GM12878 (cell line): ENCODE measurements around the gene KCTD19. TPM values are rescaled to one million over a fixed set of nuclear protein-coding genes. Genes with fewer than 3 reads are reported as not detected.

Experiments
- ATAC-seq: fragments of 200-7000 bp; cut with Tn5 transposase; 3 replicates; pipeline ENCODE4 v1.9.1; 2020; ENCODE audit warnings: mild to moderate bottlenecking, moderate library complexity
- BruUV-seq: library from RNA; stranded (reverse); fragments of 400-500 nt; replicated peaks from 2 replicates; lab custom pipeline; 2021; lab: Mats Ljungman, UMichigan
- CTCF ChIA-PET: fragments of 300-600 bp; sonication (Branson Sonifier 250); formaldehyde crosslinking; extraction: SDS; loops from one replicate; lab custom pipeline; 2021; ENCODE audit warnings: inconsistent platforms; lab: Yijun Ruan, JAX
- POLR2A ChIA-PET: fragments of 350-600 bp; formaldehyde crosslinking; extraction: SDS; loops from one replicate; lab custom pipeline; 2021; ENCODE audit warnings: inconsistent platforms; lab: Charles Lee
- RAD21 ChIA-PET: fragments of 300-600 bp; sonication (Branson Sonifier 250); formaldehyde crosslinking; loops from one replicate; lab custom pipeline; 2023; ENCODE audit warnings: antibody characterized with exemption; ENCODE audit not compliant: unreplicated experiment; lab: Charles Lee
- SMC1A ChIA-PET: fragments of 300-600 bp; sonication (Branson Sonifier 250); formaldehyde crosslinking; loops from one replicate; lab custom pipeline; 2023; ENCODE audit not compliant: unreplicated experiment, uncharacterized antibody; lab: Charles Lee
- DNase-seq: peaks from one replicate; pipeline ENCODE4 v3.0.0-alpha.2; 2011; ENCODE audit warnings: low read depth, low spot score
- FAIRE-seq: peaks from 3 replicates; lab custom pipeline; 2011; peaks lifted over from hg19 to GRCh38; lab: Jason Lieb, UNC
- H2AFZ ChIP-seq: 2 replicates; pipeline ENCODE4 v1.6.0; 2011; ENCODE audit warnings: low read depth, low read length, control low read depth; ENCODE audit not compliant: control insufficient read depth
- H3K27ac ChIP-seq: 2 replicates; pipeline ENCODE4 v1.5.1; 2011; ENCODE audit warnings: control low read depth; ENCODE audit not compliant: control insufficient read depth, insufficient read depth
- H3K27me3 ChIP-seq, 2 experiments: replicated peaks in 1 of 2; 2 replicates each; pipeline versions ENCODE4 v1.6.0 to v1.6.1; 2011; ENCODE audit warnings: low read length in 1 of 2; ENCODE audit not compliant: control insufficient read depth in 2 of 2, insufficient read depth in 2 of 2
- H3K36me3 ChIP-seq, 2 experiments: 2 replicates each; pipeline ENCODE4 v1.5.1; 2011; ENCODE audit warnings: low read length in 1 of 2; ENCODE audit not compliant: control insufficient read depth in 2 of 2, insufficient read depth in 2 of 2
- H3K4me1 ChIP-seq: 2 replicates; pipeline ENCODE4 v1.6.1; 2011; ENCODE audit warnings: mild to moderate bottlenecking, low read length, moderate library complexity, mixed read lengths; ENCODE audit not compliant: control insufficient read depth, insufficient read depth
- H3K4me2 ChIP-seq: 2 replicates; pipeline ENCODE4 v1.6.0; 2011; ENCODE audit warnings: control low read depth; ENCODE audit not compliant: control insufficient read depth, insufficient read depth
- H3K4me3 ChIP-seq: fragments of 200-600 bp; sonication (generic); 2 replicates; pipeline ENCODE4 v1.5.1; 2016
- H3K79me2 ChIP-seq: 2 replicates; pipeline ENCODE4 v1.6.0; 2011; ENCODE audit warnings: low read length; ENCODE audit not compliant: control insufficient read depth, insufficient read depth
- H3K9ac ChIP-seq: 2 replicates; pipeline ENCODE4 v1.8.0; 2011; ENCODE audit warnings: low read length, control low read depth, mixed read lengths; ENCODE audit not compliant: control insufficient read depth, insufficient read depth
- H3K9me3 ChIP-seq: replicated peaks from 3 replicates; pipeline ENCODE4 v1.5.1; 2011; ENCODE audit warnings: mild to moderate bottlenecking, low read length; ENCODE audit not compliant: control insufficient read depth, insufficient read depth
- H4K20me1 ChIP-seq: 2 replicates; pipeline ENCODE4 v1.6.0; 2011; ENCODE audit not compliant: control insufficient read depth, insufficient read depth
- ATF7 ChIP-seq: fragments of 450-650 bp; IDR thresholded peaks from 2 replicates; pipeline ENCODE4 v1.6.1; 2016; ENCODE audit warnings: low read depth, mild to moderate bottlenecking
- BMI1 ChIP-seq: fragments of 450-650 bp; IDR thresholded peaks from 2 replicates; pipeline ENCODE4 v1.6.1; 2016; ENCODE audit warnings: mild to moderate bottlenecking, moderate library complexity, borderline replicate concordance
- EZH2 ChIP-seq: IDR thresholded peaks from 2 replicates; pipeline ENCODE4 v1.6.1; 2012; ENCODE audit warnings: low read depth, mild to moderate bottlenecking, control low read depth, inconsistent platforms, low read length, borderline replicate concordance; ENCODE audit not compliant: control insufficient read depth
- FOS ChIP-seq: IDR thresholded peaks from 3 replicates; pipeline ENCODE4 v1.6.1; 2011; ENCODE audit warnings: borderline replicate concordance; ENCODE audit not compliant: insufficient read length; ENCODE audit errors: extremely low read depth
- GABPA ChIP-seq: IDR thresholded peaks from 2 replicates; pipeline ENCODE4 v1.6.1; 2014; ENCODE audit warnings: antibody characterized with exemption, low read depth, mild to moderate bottlenecking, inconsistent platforms
- HCFC1 ChIP-seq: fragments of 150-350 bp; IDR thresholded peaks from 2 replicates; pipeline ENCODE4 v1.6.1; 2014; ENCODE audit warnings: low read length
- KDM1A ChIP-seq: fragments of 200-600 bp; sonication (generic); IDR thresholded peaks from 2 replicates; pipeline ENCODE4 v1.6.1; 2016; ENCODE audit warnings: borderline replicate concordance
- NR2F1 ChIP-seq: fragments of 450-650 bp; conservative IDR thresholded peaks from 2 replicates; pipeline ENCODE4 v1.6.1; 2017; ENCODE audit warnings: mild to moderate bottlenecking
- RB1 ChIP-seq: fragments of 450-650 bp; formaldehyde crosslinking; IDR thresholded peaks from 2 replicates; pipeline ENCODE4 v1.6.1; 2017; ENCODE audit warnings: mild to moderate bottlenecking, borderline replicate concordance
- RCOR1 ChIP-seq: conservative IDR thresholded peaks from 2 replicates; pipeline ENCODE4 v1.6.1; 2012; ENCODE audit warnings: low read depth, low read length, improper control_type of control experiment
- SP1 ChIP-seq: IDR thresholded peaks from one replicate; pipeline ENCODE4 v1.6.1; 2011; ENCODE audit warnings: low read depth, low read length
- ZNF217 ChIP-seq: fragments of 450-650 bp; IDR thresholded peaks from 2 replicates; pipeline ENCODE4 v1.6.1; 2017; ENCODE audit warnings: antibody characterized with exemption, mild to moderate bottlenecking
- WGBS: methylation state at CpG from one replicate; pipeline ENCODE4 v1.1.6; 2016; ENCODE audit warnings: low lambda C conversion rate; ENCODE audit not compliant: insufficient replicate concordance, insufficient coverage; ENCODE audit errors: missing lambda C conversion rate; 5-methylcytosine and 5-hydroxymethylcytosine counted together
- in situ Hi-C: fragments of 300-500 bp; cut with MboI; formaldehyde crosslinking; loops from 9 replicates; pipeline ENCODE4 v1.14.3; 2018; ENCODE audit warnings: mixed read lengths
- intact Hi-C: fragments of 100-400 bp; cut with micrococcal nuclease; formaldehyde crosslinking; loops from one replicate; pipeline ENCODE4 v1.14.2; 2022; ENCODE audit not compliant: unreplicated experiment
- polyA plus RNA-seq, 11 experiments: library from polyadenylated mRNA; depleted of rRNA in 4 of 11; unstranded in 6 of 11; stranded (reverse) in 5 of 11; fragments of >200 nt; fragmentation: Nextera tagmentation in 4 of 11; fragmentation: Illumina TruSeq in 1 of 11; extraction: Ambion mirVana in 4 of 11; extraction: Trizol in 1 of 11; gene quantifications; 1 replicate in 1 of 11; 2 replicates in 10 of 11; pipeline versions ENCODE4 v1.2.1 to v1.2.3, GENCODE V29; 2011 to 2016; ENCODE audit warnings: inconsistent platforms in 2 of 11, missing spikeins in 2 of 11, low read depth in 1 of 11
- total RNA-seq, 4 experiments: library from RNA; depleted of rRNA in 3 of 4; stranded (reverse); fragments of >200 nt in 3 of 4; fragmentation: Illumina TruSeq in 1 of 4; extraction: Trizol in 1 of 4; gene quantifications; 2 replicates each; pipeline versions ENCODE4 v1.2.1 to v1.2.3, GENCODE V29; 2013 to 2021
- TF ChIP-seq, protein P1 (sequence below): IDR thresholded peaks from 2 replicates; pipeline ENCODE4 v1.6.1; 2011; ENCODE audit warnings: low read depth, low read length, improper control_type of control experiment, borderline replicate concordance
- TF ChIP-seq, protein P2 (sequence below), 3 experiments: IDR thresholded peaks in 2 of 3; conservative IDR thresholded peaks in 1 of 3; 2 replicates each; pipeline ENCODE4 v1.5.1; 2011; ENCODE audit warnings: low read depth in 3 of 3, low read length in 3 of 3, mild to moderate bottlenecking in 3 of 3, control low read depth in 2 of 3, moderate library complexity in 2 of 3, inconsistent platforms in 1 of 3, mixed read lengths in 1 of 3; ENCODE audit not compliant: control insufficient read depth in 2 of 3, insufficient read depth in 1 of 3; ENCODE audit errors: extremely low read depth in 1 of 3
- TF ChIP-seq, protein P3 (sequence below): fragments of 450-650 bp; conservative IDR thresholded peaks from 2 replicates; pipeline ENCODE4 v1.6.1; 2017; ENCODE audit warnings: mild to moderate bottlenecking, moderate library complexity
- TF ChIP-seq, protein P4 (sequence below): fragments of 450-650 bp; IDR thresholded peaks from 2 replicates; pipeline ENCODE4 v1.6.1; 2017; ENCODE audit warnings: borderline replicate concordance

Gene KCTD19
- total and polyA plus RNA-seq, 10 of the 15 experiments (the other 5 are each of a cell fraction or from before 2014, with no cell fraction given): 1.6 to 8.9 (median 3.9) TPM

- FAIRE-seq: peak; percentile 89
- DNase-seq: peak; percentile 80
- Histone ChIP-seq H3K36me3 (no peaks in the 10 kb centered on the region), H3K9ac (peak within 1 kb of the TSS; percentile 82), H4K20me1 (no peaks in the 10 kb centered on the region), H3K27ac (peak within 1 kb of the TSS; percentile 98), H2AFZ (peak within 1 kb of the TSS; percentile 83), H3K9me3 (no peaks in the 10 kb centered on the region), H3K4me2 (peak within 1 kb of the TSS; percentile 99), H3K27me3 (no peaks in the 10 kb centered on the region; a peak in 1 of 4 replicates), H3K4me1 (peaks cover 33% of the 10 kb centered on the region), H3K4me3 (peak within 1 kb of the TSS; percentile 97), H3K79me2 (peaks cover 29% of the 10 kb centered on the region)
- WGBS: 0% methylated on average over 51 of the region's 60 CpGs
- in situ Hi-C loops: no loop called here
- ATAC-seq: peak; percentile 66
- ChIA-PET RAD21 (interaction anchor here (0.6 to 2.4 kb wide), 13 partner anchors 13 to 230 kb away, joined by 3 to 23 read pairs (median 6); partner anchors contain the start of genes E2F4, FBXL8, NOL3 and TMEM208), CTCF (interaction anchor here (0.7 to 4.9 kb wide), 11 partner anchors 13 to 115 kb away, joined by 3 to 29 read pairs (median 4); partner anchors contain the start of genes ELMO3 and TMEM208), POLR2A (interaction anchor here (0.6 to 8.0 kb wide), 9 partner anchors 21 to 219 kb away, joined by 3 to 100 read pairs (median 4); partner anchors contain the start of genes FBXL8, KCTD19, LRRC36 and NOL3), SMC1A (interaction anchor here (0.8 to 4.1 kb wide), 8 partner anchors 10 to 267 kb away, joined by 3 to 21 read pairs (median 4); partner anchors contain the start of gene TMEM208)
- intact Hi-C loops: loop anchor here (1.0 to 2.0 kb wide), 3 partner anchors 20 to 63 kb away; partner anchors contain the start of genes E2F4 and TMEM208
- no TSS peak for BruUV-seq
- TF ChIP-seq ZNF217: no peak
- no peak for TF ChIP-seq GABPA
- TF ChIP-seq, protein P1, sequence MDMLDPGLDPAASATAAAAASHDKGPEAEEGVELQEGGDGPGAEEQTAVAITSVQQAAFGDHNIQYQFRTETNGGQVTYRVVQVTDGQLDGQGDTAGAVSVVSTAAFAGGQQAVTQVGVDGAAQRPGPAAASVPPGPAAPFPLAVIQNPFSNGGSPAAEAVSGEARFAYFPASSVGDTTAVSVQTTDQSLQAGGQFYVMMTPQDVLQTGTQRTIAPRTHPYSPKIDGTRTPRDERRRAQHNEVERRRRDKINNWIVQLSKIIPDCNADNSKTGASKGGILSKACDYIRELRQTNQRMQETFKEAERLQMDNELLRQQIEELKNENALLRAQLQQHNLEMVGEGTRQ: no peak
- TF ChIP-seq, protein P2, sequence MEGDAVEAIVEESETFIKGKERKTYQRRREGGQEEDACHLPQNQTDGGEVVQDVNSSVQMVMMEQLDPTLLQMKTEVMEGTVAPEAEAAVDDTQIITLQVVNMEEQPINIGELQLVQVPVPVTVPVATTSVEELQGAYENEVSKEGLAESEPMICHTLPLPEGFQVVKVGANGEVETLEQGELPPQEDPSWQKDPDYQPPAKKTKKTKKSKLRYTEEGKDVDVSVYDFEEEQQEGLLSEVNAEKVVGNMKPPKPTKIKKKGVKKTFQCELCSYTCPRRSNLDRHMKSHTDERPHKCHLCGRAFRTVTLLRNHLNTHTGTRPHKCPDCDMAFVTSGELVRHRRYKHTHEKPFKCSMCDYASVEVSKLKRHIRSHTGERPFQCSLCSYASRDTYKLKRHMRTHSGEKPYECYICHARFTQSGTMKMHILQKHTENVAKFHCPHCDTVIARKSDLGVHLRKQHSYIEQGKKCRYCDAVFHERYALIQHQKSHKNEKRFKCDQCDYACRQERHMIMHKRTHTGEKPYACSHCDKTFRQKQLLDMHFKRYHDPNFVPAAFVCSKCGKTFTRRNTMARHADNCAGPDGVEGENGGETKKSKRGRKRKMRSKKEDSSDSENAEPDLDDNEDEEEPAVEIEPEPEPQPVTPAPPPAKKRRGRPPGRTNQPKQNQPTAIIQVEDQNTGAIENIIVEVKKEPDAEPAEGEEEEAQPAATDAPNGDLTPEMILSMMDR (IDR thresholded peaks at IDR 0.05 in 2 of 3, conservative IDR thresholded peaks at IDR 0.05 in 1 of 3; ENCODE audit: control insufficient read depth in 2 of 3, extremely low read depth in 1 of 3, insufficient read depth in 1 of 3, low read depth in 3 of 3, low read length in 3 of 3): no peak
- no peak for TF ChIP-seq KDM1A
- TF ChIP-seq, protein P3, sequence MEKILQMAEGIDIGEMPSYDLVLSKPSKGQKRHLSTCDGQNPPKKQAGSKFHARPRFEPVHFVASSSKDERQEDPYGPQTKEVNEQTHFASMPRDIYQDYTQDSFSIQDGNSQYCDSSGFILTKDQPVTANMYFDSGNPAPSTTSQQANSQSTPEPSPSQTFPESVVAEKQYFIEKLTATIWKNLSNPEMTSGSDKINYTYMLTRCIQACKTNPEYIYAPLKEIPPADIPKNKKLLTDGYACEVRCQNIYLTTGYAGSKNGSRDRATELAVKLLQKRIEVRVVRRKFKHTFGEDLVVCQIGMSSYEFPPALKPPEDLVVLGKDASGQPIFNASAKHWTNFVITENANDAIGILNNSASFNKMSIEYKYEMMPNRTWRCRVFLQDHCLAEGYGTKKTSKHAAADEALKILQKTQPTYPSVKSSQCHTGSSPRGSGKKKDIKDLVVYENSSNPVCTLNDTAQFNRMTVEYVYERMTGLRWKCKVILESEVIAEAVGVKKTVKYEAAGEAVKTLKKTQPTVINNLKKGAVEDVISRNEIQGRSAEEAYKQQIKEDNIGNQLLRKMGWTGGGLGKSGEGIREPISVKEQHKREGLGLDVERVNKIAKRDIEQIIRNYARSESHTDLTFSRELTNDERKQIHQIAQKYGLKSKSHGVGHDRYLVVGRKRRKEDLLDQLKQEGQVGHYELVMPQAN: peak; percentile 82
- TF ChIP-seq RCOR1: no peak
- TF ChIP-seq RB1: peak; percentile 81; the same call in 1 of the 2 replicates
- no peak for TF ChIP-seq BMI1
- no peak for TF ChIP-seq EZH2
- TF ChIP-seq NR2F1: 0 out of 2 replicates have a peak, but pooled peaks have one; percentile 9
- no peak for TF ChIP-seq FOS
- TF ChIP-seq, protein P4, sequence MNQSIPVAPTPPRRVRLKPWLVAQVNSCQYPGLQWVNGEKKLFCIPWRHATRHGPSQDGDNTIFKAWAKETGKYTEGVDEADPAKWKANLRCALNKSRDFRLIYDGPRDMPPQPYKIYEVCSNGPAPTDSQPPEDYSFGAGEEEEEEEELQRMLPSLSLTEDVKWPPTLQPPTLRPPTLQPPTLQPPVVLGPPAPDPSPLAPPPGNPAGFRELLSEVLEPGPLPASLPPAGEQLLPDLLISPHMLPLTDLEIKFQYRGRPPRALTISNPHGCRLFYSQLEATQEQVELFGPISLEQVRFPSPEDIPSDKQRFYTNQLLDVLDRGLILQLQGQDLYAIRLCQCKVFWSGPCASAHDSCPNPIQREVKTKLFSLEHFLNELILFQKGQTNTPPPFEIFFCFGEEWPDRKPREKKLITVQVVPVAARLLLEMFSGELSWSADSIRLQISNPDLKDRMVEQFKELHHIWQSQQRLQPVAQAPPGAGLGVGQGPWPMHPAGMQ: no peak
- TF ChIP-seq SP1: peak; percentile 78
- no peak for TF ChIP-seq HCFC1
- no peak for TF ChIP-seq ATF7
Measured at GRCh38 chr16:67247192-67248072, 79.1 kb downstream of the KCTD19 start, which contains the start of gene FHOD1. TSS of gene FHOD1 (minus strand) at chr16:67247481. CDS start at chr16:67247410, 71 bp downstream.
